GM13976 (cell line): ENCODE data around the gene TMEM263.
A peak's percentile ranks its signal among the peaks of the same experiment; 100 is the strongest.

ENCODE experiments used
- DNase-seq: peaks from one replicate; pipeline ENCODE4 v3.0.0; 2012; ENCODE audit warnings: low spot score
- in situ Hi-C: fragments of 300-500 bp; cut with MboI; formaldehyde crosslinking; loops from one replicate; pipeline ENCODE4 v1.12.0; 2022; ENCODE audit warnings: low sequenced_read_pairs, mixed read lengths, inconsistent platforms; ENCODE audit not compliant: unreplicated experiment
- TF ChIP-seq, protein P1 (sequence below): IDR thresholded peaks from 2 replicates; pipeline ENCODE4 v1.5.1; 2012; ENCODE audit warnings: borderline replicate concordance, mild to moderate bottlenecking; ENCODE audit not compliant: insufficient read depth; ENCODE audit errors: extremely low read depth, missing control alignments, control extremely low read depth

The TMEM263 gene

DNA sequence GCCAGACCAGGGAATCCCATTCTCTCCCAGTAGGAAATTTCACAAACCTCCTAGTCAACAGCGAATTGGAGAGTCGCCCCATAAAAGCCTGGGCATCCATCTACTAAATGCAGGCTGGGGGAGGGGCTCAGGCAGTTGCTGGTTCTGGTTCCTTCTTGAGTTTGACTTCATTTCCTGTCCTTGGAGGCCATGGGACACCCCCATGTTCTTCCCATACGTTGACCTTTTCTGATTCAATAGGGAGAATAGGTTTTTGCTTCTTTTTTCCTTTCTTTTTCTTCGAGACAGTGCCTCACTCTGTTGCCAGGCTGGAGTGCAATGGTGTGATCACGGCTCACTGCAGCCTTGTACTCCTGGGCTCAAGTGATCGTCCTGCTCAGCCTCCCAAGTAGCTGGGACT, 44.1 kb upstream of the TMEM263 start:
- TF ChIP-seq, protein P1, sequence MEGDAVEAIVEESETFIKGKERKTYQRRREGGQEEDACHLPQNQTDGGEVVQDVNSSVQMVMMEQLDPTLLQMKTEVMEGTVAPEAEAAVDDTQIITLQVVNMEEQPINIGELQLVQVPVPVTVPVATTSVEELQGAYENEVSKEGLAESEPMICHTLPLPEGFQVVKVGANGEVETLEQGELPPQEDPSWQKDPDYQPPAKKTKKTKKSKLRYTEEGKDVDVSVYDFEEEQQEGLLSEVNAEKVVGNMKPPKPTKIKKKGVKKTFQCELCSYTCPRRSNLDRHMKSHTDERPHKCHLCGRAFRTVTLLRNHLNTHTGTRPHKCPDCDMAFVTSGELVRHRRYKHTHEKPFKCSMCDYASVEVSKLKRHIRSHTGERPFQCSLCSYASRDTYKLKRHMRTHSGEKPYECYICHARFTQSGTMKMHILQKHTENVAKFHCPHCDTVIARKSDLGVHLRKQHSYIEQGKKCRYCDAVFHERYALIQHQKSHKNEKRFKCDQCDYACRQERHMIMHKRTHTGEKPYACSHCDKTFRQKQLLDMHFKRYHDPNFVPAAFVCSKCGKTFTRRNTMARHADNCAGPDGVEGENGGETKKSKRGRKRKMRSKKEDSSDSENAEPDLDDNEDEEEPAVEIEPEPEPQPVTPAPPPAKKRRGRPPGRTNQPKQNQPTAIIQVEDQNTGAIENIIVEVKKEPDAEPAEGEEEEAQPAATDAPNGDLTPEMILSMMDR, result no peak
- in situ Hi-C loops, result loop anchor here (10.0 kb wide), 1 partner anchor 527 kb away; no protein-coding TSS in a partner anchor
- no peak for DNase-seq

GRCh38 chr12:106913456-106913855, 42.3 kb upstream of the TMEM263 start:
- TF ChIP-seq, protein P1, result no peak
- in situ Hi-C loops, result loop anchor here (10.0 kb wide), 1 partner anchor 529 kb away; no protein-coding TSS in a partner anchor
- DNase-seq, result no peak

DNA sequence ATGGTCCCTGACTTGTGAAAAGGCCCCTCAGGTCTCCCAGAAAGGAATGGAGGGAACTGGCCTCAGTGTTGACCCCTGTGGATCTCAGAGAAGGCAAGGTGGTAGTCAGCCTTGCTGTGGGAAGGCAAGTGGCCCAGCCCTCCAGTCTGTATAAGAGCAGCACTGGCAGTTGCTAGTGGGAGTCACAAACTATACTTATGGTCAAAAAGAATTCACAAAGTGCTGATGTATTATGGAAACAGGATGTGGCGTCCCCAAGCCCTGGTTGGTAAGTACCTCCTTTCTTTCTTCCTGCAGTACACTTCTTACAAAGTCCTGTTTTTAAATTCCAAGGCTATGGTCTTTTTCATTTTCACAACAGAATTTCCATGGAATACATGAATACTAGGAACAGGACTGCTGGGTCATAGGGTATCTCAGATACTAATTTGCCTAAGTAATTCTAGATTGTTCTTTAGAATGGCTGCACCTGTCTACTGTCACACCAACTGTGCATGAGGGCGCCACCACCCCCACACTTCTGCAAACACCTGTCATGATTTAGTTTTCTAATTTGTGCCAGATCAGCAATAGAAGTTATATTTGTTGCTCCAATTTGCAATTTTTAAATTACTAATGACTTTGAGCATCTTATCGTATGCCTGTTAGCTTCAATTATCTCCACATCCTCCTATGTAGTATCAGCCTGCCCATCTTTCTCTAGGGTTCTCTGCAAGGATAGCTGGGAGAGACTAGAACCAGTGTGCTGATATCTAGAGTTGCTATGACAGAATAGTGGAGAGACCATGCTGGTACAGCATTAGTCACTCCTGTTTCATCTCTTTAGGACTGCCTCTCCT, 40.7 kb upstream of the TMEM263 start:
- DNase-seq, result peak; percentile 73
- TF ChIP-seq, protein P1, result no peak
- in situ Hi-C loops, result loop anchor here (10.0 kb wide), 1 partner anchor 530 kb away; no protein-coding TSS in a partner anchor

- TF ChIP-seq, protein P1, result no peak
- no peak for DNase-seq
- in situ Hi-C loops, result loop anchor here (10.0 kb wide), 1 partner anchor 531 kb away; no protein-coding TSS in a partner anchor
Measured at GRCh38 chr12:106915635-106916026, 40.1 kb upstream of the TMEM263 start.

GRCh38 chr12:106917503-106917902, 38.2 kb upstream of the TMEM263 start:
- DNase-seq, result no peak
- in situ Hi-C loops, result loop anchor here (10.0 kb wide), 1 partner anchor 533 kb away; no protein-coding TSS in a partner anchor
- TF ChIP-seq, protein P1, result no peak

DNA sequence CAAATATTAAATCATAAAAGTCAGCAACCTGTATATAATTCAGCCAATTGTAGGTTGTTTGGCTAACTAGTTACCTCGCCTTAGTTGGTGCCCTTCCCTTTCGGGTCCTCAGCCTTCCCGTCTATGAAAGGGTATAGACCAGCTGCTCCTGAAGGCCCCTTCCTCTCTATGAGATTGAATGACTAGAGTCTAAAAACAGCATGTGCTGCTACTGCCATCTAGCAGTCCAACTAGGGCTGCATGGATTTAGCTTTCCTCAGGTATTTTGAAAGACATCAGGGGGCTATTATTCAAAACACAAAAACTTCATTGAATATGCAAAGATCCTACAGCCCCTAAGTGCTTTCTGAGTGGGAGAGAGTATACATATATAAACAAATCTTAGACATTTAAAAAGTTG, 37.0 kb upstream of the TMEM263 start:
- TF ChIP-seq, protein P1, result peak; percentile 66
- in situ Hi-C loops, result loop anchor here (10.0 kb wide), 1 partner anchor 534 kb away; no protein-coding TSS in a partner anchor
- DNase-seq, result no peak
